Stomach (tissue), 9 donors: Measurements from ENCODE around the gene COL9A1. TPM values are rescaled to one million over a fixed set of nuclear protein-coding genes. Genes with fewer than 3 reads are reported as not detected.

Experiments
- DNase-seq, 2 donors: peaks; one replicate each; pipeline versions ENCODE4 v3.0.0 to v3.0.0-alpha.2; 2013 to 2019
- H3K27ac ChIP-seq, 5 donors: fragments of 200-600 bp in 4 of 5; sonication (generic) in 4 of 5; one replicate each; pipeline ENCODE4 v1.5.1; 2013 to 2019; ENCODE audit warnings: mild to moderate bottlenecking in 1 of 5, moderate library complexity in 1 of 5
- H3K27me3 ChIP-seq, 3 donors: fragments of 200-600 bp; sonication (generic); one replicate each; pipeline ENCODE4 v1.5.1; 2017 to 2019; ENCODE audit warnings: mixed run types in 1 of 3
- H3K36me3 ChIP-seq, 4 donors: fragments of 200-600 bp; sonication (generic); 1 replicate in 3 of 4; 2 replicates in 1 of 4; pipeline ENCODE4 v1.5.1; 2016 to 2019
- H3K4me1 ChIP-seq, 4 donors: fragments of 200-600 bp; sonication (generic); one replicate each; pipeline ENCODE4 v1.5.1; 2016 to 2019
- H3K4me3 ChIP-seq, 4 donors: fragments of 200-600 bp; sonication (generic) in 3 of 4; one replicate each; pipeline ENCODE4 v1.5.1; 2016 to 2019; ENCODE audit warnings: mild to moderate bottlenecking in 1 of 4
- H3K9me3 ChIP-seq, 4 donors: fragments of 200-600 bp; sonication (generic); one replicate each; pipeline ENCODE4 v1.5.1; 2016 to 2019
- CTCF ChIP-seq, 7 experiments: fragments of 450-650 bp in 4 of 7; fragments of 200-600 bp in 3 of 7; sonication (generic) in 3 of 7; IDR thresholded peaks; one replicate each; pipeline ENCODE4 v1.5.1; 2016 to 2019; ENCODE audit warnings: antibody characterized with exemption in 7 of 7, control low read depth in 2 of 7, mild to moderate bottlenecking in 1 of 7
- EP300 ChIP-seq: sonication (generic); formaldehyde crosslinking; IDR thresholded peaks from one replicate; pipeline ENCODE4 v1.6.1; 2017; ENCODE audit warnings: antibody characterized with exemption
- POLR2A ChIP-seq, 4 donors: fragments of 450-650 bp; IDR thresholded peaks; one replicate each; pipeline ENCODE4 v1.6.1; 2016; ENCODE audit warnings: antibody characterized with exemption in 4 of 4, control low read depth in 2 of 4, mild to moderate bottlenecking in 1 of 4, moderate library complexity in 1 of 4
- POLR2AphosphoS5 ChIP-seq, 3 donors: sonication (generic); formaldehyde crosslinking; IDR thresholded peaks; one replicate each; pipeline ENCODE4 v1.6.1; 2016; ENCODE audit warnings: antibody characterized with exemption in 3 of 3
- WGBS, 5 donors: extraction: QIAGEN DNeasy Blood & Tissue Kit in 3 of 5; methylation state at CpG; one replicate each; pipeline versions ENCODE4 v1.1.5 to v1.1.7; 2013 to 2018; 5-methylcytosine and 5-hydroxymethylcytosine counted together
- intact Hi-C: fragments of 100-400 bp; cut with DNase I; formaldehyde crosslinking; loops from one replicate; pipeline ENCODE4 v1.15.1; 2023; ENCODE audit warnings: low total_unique reads
- polyA plus RNA-seq, 3 donors: library from polyadenylated mRNA; stranded (reverse); fragments of 200-250 nt; gene quantifications; one replicate each; pipeline ENCODE4 v1.2.3, GENCODE V29; 2013
- total RNA-seq, 5 donors: library from RNA; depleted of rRNA; stranded (reverse); fragments of >200 nt; gene quantifications; one replicate each; pipeline versions ENCODE4 v1.1.0 to v1.2.3, GENCODE V29; 2014 to 2016
- donor health status: healthy with polysubstance abuse.
- donor health status: Bipolar disorder and iron deficiency.
- donor health status: healthy.

COL9A1 gene
- total and polyA plus RNA-seq, 8 donors, result 0.25 to 36.1 (median 8.4) TPM; not detected in 4

GRCh38 chr6:70266142-70266541 lies 36.7 kb downstream of the COL9A1 start:
- intact Hi-C loops, result no loop called here

GRCh38 chr6:70264306-70264705 lies 38.6 kb downstream of the COL9A1 start:
- no peak for DNase-seq
- intact Hi-C loops, result no loop called here
- TF ChIP-seq POLR2A (IDR thresholded peaks at IDR 0.05) (no peak), POLR2AphosphoS5 (IDR thresholded peaks at IDR 0.05) (no peak), CTCF (IDR thresholded peaks at IDR 0.05) (no peak), EP300 (no peak)
- Histone ChIP-seq H3K36me3 (no peaks in the 10 kb centered on the region), H3K9me3 (no peaks in the 10 kb centered on the region), H3K27me3 (no peaks in the 10 kb centered on the region), H3K4me1 (no peaks in the 10 kb centered on the region), H3K27ac (no peak overlapping the region), H3K4me3 (no peak overlapping the region)

More at GRCh38 chr6:70266142-70266541, 36.7 kb downstream of the COL9A1 start:
- H3K4me1 ChIP-seq, result no peaks in the 10 kb centered on the region
- H3K9me3 ChIP-seq, result no peaks in the 10 kb centered on the region
- no peak overlapping the region for H3K27ac ChIP-seq
- 34 to 69% (median 56%) methylated on average over 2 of the region's 2 CpGs for WGBS, 5 donors
- no peaks in the 10 kb centered on the region for H3K27me3 ChIP-seq
- TF ChIP-seq CTCF (IDR thresholded peaks at IDR 0.05), result no peak
- no peak for TF ChIP-seq EP300
- no peak for TF ChIP-seq POLR2A (IDR thresholded peaks at IDR 0.05)
- TF ChIP-seq POLR2AphosphoS5 (IDR thresholded peaks at IDR 0.05), result no peak
- no peak overlapping the region for H3K4me3 ChIP-seq
- DNase-seq, result no peak
- H3K36me3 ChIP-seq, result no peaks in the 10 kb centered on the region

- intact Hi-C loops, result no loop called here
- no peaks in the 10 kb centered on the region for H3K36me3 ChIP-seq
- no peaks in the 10 kb centered on the region for H3K27me3 ChIP-seq
- H3K27ac ChIP-seq, result no peak overlapping the region
- 19 to 42% (median 30%) methylated on average over 1 of the region's 1 CpG for WGBS, 5 donors
- H3K4me3 ChIP-seq, result no peak overlapping the region
- no peak for DNase-seq
- TF ChIP-seq POLR2AphosphoS5 (IDR thresholded peaks at IDR 0.05) (no peak), CTCF (IDR thresholded peaks at IDR 0.05) (no peak), EP300 (no peak), POLR2A (IDR thresholded peaks at IDR 0.05) (no peak)
- no peaks in the 10 kb centered on the region for H3K9me3 ChIP-seq
- H3K4me1 ChIP-seq, result no peaks in the 10 kb centered on the region
These were observed 44.4 kb downstream of the COL9A1 start for GRCh38 chr6:70258483-70258882.

GRCh38 chr6:70257768-70258273 lies 45.1 kb downstream of the COL9A1 start:
- 74 to 88% (median 82%) methylated on average over 2 of the region's 2 CpGs for WGBS, 5 donors
- DNase-seq, result no peak

More at GRCh38 chr6:70257768-70258273, 45.1 kb downstream of the COL9A1 start:
- no peaks in the 10 kb centered on the region for H3K36me3 ChIP-seq
- no peaks in the 10 kb centered on the region for H3K4me1 ChIP-seq
- H3K27ac ChIP-seq, result no peak overlapping the region
- no peaks in the 10 kb centered on the region for H3K9me3 ChIP-seq
- H3K4me3 ChIP-seq, result no peak overlapping the region
- TF ChIP-seq POLR2A (IDR thresholded peaks at IDR 0.05), result no peak
- no peak for TF ChIP-seq POLR2AphosphoS5 (IDR thresholded peaks at IDR 0.05)
- no peak for TF ChIP-seq EP300
- TF ChIP-seq CTCF (IDR thresholded peaks at IDR 0.05), result no peak
- intact Hi-C loops, result no loop called here
- no peaks in the 10 kb centered on the region for H3K27me3 ChIP-seq
